ENCODE results near the gene DBH.

The DBH gene

GRCh38 chr9:133645021-133645765 lies 9.0 kb downstream of the DBH start:
- DNase-seq, result peak; percentile 45

DNA sequence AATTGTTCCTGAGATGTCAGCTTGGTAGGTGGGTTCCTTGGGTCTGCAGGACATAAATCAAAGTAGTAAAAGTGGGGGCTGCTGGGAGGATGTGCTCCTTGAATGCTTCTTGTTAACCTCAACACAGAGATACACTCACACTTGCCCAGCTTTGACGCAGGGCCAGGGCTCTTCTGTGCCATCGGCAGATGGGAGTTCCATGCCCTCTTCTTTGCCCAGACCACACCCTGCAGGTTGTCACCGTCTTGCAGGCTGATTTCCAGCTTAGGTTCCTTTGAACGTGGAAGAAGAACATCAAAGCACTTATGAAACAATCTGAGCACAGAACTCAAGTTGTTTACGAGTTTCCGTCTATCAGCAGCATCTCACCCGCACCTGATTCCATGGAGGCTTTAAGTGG lies 11.0 kb downstream of the DBH start:
- DNase-seq, result no peak

- DNase-seq, result no peak
Observed at GRCh38 chr9:133647765-133648469, 11.8 kb downstream of the DBH start.

DNA sequence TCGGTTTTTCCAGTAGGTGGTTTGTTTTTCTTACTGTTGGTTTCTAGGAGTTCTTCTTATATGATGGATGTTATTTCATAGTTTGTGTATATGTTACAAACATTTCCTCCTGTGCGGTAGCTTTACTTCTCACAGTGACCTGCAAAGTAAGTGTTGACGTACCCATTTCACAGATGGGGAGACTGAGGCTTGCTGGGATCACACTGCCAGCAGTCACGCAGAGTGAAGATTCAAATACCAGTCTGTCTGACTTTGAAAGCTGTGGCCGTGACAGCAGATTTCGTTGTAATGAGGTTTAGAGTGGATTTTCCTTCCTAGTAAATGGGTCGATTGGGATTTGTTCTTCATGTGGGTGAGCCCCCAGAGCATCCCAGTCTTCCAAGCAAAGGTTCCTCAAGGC lies 13.0 kb downstream of the DBH start:
- no peak for DNase-seq

- no peak for DNase-seq
Observed at GRCh38 chr9:133650026-133650425, 13.9 kb downstream of the DBH start.

DNA sequence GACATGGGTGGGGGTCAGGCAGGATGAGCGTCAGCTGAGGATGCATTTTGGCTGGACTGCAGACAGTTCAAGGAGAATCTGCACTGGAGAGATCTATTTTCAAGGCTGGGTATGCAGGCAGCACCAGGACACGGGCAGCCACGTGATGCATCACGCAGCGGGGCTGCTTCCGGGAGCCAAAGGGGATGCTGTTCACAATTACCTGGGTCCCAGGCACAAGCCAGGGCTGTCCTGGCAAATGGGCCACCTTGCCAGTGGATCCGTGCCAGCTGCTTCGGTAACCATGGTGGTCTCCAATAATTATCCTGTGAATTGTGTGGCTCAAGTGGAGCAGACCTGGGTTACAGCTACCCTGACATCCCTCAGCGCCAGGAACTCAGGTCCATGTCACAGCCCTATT lies 17.5 kb downstream of the DBH start:
- no peak for DNase-seq

GRCh38 chr9:133654736-133655657 lies 18.8 kb downstream of the DBH start:
- DNase-seq, result no peak

DNA sequence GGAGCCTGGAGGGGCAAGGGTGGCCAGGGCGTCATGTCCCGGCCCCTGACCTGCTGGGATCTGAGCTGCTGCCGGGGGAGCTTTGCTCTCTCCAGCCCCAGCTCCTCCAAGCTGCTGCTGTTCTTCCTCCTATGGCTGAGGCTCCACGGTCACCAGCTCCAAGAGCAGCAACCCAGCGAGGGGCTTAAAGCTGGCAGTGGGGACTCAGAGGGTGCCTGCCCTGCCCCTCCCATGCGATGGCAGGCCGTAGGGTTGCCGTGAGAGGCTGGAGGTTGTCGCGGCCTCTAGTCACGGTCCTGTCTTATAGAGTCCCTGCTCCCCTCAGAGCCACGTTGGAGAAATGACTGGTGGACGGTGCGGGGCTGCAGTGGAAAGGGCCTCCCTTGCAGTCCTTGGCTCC lies 19.5 kb downstream of the DBH start:
- no peak for DNase-seq

DNA sequence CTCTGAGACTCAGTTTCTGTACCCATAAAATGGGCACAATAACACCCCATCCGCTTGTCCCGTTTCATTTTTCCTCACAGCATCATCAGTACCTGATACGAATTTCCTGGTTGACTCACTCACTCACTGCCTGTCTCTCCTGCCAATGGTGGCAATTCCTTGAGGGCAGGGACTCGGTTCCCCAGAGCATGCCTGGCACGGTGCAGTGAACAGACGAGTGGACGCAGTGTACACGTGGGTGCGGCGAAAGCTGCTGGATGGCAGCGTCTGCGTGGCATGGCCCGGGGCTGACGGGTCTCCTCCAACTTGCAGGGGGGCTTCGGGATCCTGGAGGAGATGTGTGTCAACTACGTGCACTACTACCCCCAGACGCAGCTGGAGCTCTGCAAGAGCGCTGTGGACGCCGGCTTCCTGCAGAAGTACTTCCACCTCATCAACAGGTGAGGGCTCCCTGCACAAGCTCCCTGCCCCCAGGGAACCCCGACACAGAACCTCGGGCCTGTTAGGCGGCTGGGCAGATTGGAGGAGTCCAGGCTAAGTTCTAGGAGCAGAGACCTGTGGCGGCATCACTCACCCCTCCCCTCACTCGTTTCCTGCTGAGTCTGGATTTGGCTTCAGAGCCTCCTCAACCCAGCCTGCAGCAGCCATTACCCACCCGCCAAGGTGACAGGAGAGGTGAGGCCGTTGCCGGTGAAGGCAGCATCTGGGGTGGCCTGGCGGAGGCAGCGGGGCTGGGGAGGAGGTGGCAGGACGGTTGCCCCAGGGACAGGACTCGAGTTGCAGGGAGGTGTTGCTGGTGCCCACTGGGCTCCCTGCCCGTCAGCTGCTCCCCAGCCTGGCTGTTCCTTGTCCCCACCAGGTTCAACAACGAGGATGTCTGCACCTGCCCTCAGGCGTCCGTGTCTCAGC lies 20.3 kb downstream of the DBH start:
- DNase-seq, result no peak

- DNase-seq, result no peak
Observed at GRCh38 chr9:133657120-133657661, 21.0 kb downstream of the DBH start.

DNA sequence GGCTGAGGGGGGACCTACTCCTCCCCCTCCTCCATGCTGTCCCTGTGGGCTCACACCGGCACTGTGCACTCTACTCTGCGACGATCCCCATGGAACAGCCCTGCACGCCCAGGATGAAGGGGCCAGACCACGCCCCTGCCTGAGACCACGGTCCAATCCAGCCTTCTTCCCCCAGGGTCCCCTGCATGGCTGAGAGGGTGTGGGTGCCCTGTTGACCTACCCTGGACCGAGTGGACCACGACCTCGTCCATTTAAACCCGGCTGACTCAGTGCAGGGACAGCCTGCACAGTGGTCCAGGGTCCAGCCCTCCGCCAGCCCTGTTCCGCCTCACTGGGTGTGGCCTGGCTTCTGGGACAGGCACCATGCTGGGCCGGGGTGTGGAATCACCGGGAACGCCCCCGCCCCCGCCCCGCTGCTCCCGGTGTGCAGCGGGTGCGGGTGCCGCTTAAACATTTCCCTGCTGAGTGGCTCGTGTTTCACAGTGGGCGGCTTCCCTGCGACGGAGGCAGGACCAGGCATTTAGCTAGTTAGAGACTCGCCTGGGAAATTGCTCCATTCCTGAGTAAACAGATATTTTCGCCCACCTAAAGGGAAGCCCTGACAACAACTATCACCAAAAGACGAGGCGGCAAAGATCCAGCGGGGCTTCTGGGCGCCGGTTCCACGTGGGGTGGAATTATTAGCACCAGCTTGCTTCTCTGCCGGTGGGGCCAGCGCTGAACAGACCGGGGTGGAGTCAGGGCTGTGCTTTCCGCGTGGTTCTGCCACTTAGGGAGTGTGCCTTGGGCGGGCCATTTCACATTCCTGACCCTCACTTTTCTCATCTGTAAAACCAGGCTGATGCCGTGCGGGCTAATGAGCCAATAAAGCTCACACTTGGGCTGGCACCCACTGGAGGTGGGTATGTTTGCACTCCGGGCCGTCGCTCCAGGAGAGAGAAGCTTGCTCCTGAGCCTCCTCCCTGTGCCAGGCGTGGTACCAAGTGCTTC lies 22.6 kb downstream of the DBH start:
- no peak for DNase-seq

DNA sequence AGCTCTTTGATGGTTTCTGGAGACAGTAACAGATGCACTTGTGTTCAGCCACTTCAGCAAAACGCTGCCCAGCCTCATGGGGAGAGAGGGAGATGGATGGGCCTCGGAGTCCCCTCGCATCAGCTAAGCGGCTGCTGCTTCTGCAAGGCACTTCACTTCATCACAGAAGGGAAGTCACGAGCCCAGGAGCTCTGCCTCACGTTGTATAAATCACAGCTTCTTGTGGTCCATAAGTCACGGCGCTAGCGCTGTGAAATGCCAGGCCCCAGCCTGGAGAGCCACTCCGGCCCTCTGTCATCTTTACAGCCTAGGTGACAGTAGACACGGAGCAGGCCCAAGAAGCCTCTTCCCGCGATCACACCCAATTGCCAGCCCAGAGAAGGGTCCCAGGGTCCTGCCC lies 23.4 kb downstream of the DBH start:
- DNase-seq, result no peak

DNA sequence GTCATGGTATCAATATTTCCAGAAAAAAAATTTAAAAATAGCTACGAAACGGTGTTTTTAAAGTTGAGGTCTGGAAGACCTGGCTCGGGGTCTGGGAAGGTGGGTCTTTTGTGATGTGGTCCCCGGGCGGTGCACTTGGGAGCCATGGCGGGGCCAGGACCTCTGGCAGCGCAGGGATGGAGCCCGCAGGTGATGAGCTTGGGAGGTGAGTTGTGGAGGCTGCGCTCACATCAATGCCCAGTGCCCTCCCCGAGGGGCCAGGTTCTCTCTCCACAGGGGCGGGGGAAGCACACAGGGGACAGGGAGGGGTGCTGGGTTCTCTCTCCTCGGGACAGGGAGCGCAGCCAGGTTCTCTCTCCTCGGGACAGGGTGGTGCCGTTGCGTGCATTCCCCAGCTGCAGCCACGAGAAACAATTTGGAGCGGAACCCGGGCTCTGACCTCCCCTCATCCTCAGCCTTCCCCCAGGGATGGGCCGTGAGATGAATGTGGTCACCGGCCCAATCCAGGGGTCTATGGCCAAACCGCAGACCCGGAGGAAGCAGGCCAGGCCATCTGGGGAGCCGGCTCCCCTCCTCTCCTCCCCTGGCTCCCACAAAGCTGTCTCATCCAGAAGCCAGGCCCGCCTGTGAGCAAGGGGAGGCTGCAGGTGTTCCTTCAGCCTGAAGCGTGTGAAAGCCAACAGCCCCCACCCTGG lies 25.8 kb downstream of the DBH start:
- DNase-seq, result no peak

GRCh38 chr9:133664173-133665050 lies 28.2 kb downstream of the DBH start:
- no peak for DNase-seq

DNA sequence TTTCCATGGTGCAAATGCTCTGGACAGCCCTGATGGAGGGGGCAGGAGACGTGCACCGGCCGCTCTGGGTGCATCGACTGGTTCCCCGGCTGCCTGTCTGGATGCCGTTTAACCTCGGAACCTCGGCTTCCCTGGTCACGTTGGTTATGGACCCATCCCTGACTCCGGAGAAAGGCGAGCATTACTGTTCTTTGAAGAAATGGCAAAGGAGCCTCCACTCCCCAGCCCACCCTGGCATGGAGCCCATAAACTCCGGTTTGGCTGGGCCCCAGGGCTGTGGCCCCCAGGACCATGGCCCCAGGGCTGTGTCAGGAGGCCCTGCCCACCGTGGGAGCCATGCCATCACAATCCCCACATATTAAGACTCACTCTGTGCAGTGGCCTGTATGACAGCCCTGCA lies 28.9 kb downstream of the DBH start:
- no peak for DNase-seq

- DNase-seq, result no peak
Observed at GRCh38 chr9:133665535-133665934, 29.4 kb downstream of the DBH start.

DNA sequence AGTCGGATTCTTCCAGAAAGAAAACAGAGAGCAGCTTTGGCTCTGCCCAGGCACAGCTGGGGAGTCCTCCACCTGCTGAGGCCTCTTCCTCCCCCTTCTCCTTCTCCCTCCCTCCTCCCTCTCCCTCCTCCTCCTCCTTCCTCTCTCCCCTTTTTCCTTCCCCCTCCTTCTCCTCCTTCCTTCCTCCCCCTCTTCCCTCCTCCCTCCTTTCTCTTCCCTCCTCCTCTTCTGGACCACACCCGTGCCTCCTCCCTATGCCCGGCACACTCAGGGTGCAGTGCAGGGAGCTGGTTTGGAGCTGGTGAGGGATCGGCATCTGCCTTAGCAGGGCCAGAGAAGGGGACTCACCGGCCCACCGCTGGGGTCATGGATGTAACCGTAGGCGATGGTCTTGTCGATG lies 30.2 kb downstream of the DBH start:
- no peak for DNase-seq

GRCh38 chr9:133666845-133667244 lies 30.7 kb downstream of the DBH start:
- DNase-seq, result no peak

GRCh38 chr9:133667759-133668450 lies 31.7 kb downstream of the DBH start:
- DNase-seq, result no peak

Data from hematopoietic multipotent progenitor cell treated with erythropoietin and hydrocortisone succinate and interleukin-3 and kit ligand, for 4 days (in vitro differentiated cells).